Natural killer cell (primary cell): Measurements from ENCODE around the gene PPRC1. TPM values are rescaled to one million over a fixed set of nuclear protein-coding genes. Genes with fewer than 3 reads are reported as not detected.

Experiments used
- ATAC-seq, 3 donors: fragments of 150-1000 bp in 2 of 3; fragments of 200-7000 bp in 1 of 3; cut with Tn5 transposase; 1 replicate in 1 of 3; 2 replicates in 2 of 3; pipeline ENCODE4 v1.10.0; 2021; ENCODE audit warnings: mild to moderate bottlenecking in 2 of 3, moderate library complexity in 2 of 3
- DNase-seq, 2 donors: peaks; one replicate each; pipeline versions ENCODE4 v3.0.0 to v3.0.0-alpha.2; 2013 to 2021; ENCODE audit warnings: mixed read lengths in 1 of 2
- H3K27ac ChIP-seq: one replicate; pipeline ENCODE4 v1.5.1; 2013; ENCODE audit warnings: mild to moderate bottlenecking, low read length
- H3K27me3 ChIP-seq: one replicate; pipeline ENCODE4 v1.6.1; 2013; ENCODE audit warnings: low read length; ENCODE audit not compliant: control insufficient read depth, insufficient read depth
- H3K36me3 ChIP-seq: one replicate; pipeline ENCODE4 v1.6.1; 2013; ENCODE audit warnings: low read length; ENCODE audit not compliant: control insufficient read depth, insufficient read depth
- H3K4me1 ChIP-seq: one replicate; pipeline ENCODE4 v1.6.1; 2013; ENCODE audit warnings: low read length; ENCODE audit not compliant: control insufficient read depth, insufficient read depth
- H3K4me3 ChIP-seq: one replicate; pipeline ENCODE4 v1.5.1; 2013; ENCODE audit warnings: low read length
- H3K9me3 ChIP-seq: one replicate; pipeline ENCODE4 v1.6.1; 2013; ENCODE audit warnings: low read length; ENCODE audit not compliant: control insufficient read depth, insufficient read depth
- H3K27ac Mint-ChIP-seq, 2 donors: one replicate each; pipeline ENCODE4 v1.8.0; 2022; ENCODE audit warnings: mild to moderate bottlenecking in 2 of 2, mixed read lengths in 2 of 2, moderate library complexity in 1 of 2
- H3K27me3 Mint-ChIP-seq, 2 donors: one replicate each; pipeline ENCODE4 v1.8.0; 2022; ENCODE audit warnings: low read depth in 2 of 2, mixed read lengths in 2 of 2
- H3K36me3 Mint-ChIP-seq: one replicate; pipeline ENCODE4 v1.8.0; 2022; ENCODE audit warnings: mixed read lengths
- H3K4me1 Mint-ChIP-seq, 2 donors: one replicate each; pipeline ENCODE4 v1.8.0; 2022; ENCODE audit warnings: mixed read lengths in 2 of 2
- H3K4me3 Mint-ChIP-seq: one replicate; pipeline ENCODE4 v1.8.0; 2022; ENCODE audit warnings: mild to moderate bottlenecking, moderate library complexity, mixed read lengths
- H3K9me3 Mint-ChIP-seq, 2 donors: one replicate each; pipeline ENCODE4 v1.8.0; 2022; ENCODE audit warnings: mixed read lengths in 2 of 2
- WGBS: methylation state at CpG from one replicate; pipeline ENCODE4 v1.1.7; 2013; ENCODE audit warnings: missing lambda C conversion rate; ENCODE audit not compliant: insufficient coverage; 5-methylcytosine and 5-hydroxymethylcytosine counted together
- intact Hi-C: fragments of 100-400 bp; cut with micrococcal nuclease; formaldehyde crosslinking; loops from one replicate; pipeline ENCODE4 v1.14.2; 2022
- total RNA-seq, 4 donors: library from RNA; stranded (reverse); fragments of 120-200 nt in 1 of 4; gene quantifications; one replicate each; pipeline versions ENCODE4 v1.2.3 to v1.2.4, GENCODE V29; 2013 to 2022
- TF ChIP-seq, protein P1 (sequence below): fragments of 200-600 bp; IDR thresholded peaks from one replicate; pipeline ENCODE4 v1.8.0; 2022; ENCODE audit warnings: antibody characterized with exemption

The PPRC1 gene
- total RNA-seq, 3 donors from 2014 or later (not counting 1 experiment from before 2014, with no cell fraction given), result 29.1 to 48.0 (median 37.7) TPM

DNA sequence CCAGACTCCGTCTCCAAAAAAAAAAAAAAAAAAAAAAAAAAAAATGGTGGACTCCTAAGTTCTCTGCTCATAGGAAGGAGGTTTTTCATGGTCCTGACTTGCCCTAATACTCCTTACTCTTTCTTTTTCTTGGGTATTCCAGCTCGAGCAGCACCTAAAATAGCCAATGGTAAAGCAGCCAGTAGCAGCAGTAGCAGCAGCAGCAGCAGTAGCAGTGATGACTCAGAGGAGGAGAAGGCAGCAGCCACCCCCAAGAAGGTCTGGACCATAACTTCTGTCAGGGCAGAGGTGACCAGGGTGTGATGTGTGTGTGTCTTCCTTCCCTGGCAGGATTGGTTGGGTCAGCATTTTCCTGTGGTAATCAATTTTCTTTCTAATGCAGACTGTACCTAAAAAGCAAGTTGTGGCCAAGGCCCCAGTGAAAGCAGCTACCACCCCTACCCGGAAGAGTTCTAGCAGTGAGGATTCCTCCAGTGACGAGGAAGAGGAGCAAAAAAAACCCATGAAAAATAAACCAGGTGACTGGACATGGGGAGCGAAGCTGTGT lies 26.3 kb downstream of the PPRC1 start:
- H3K4me1 ChIP-seq, result peaks cover under 1% of the 10 kb centered on the region
- Mint-ChIP-seq H3K36me3 (peaks cover 11% of the 10 kb centered on the region), H3K4me1 (peaks cover 0 to 9% of the 10 kb centered on the region in 2 donors), H3K27ac (peak overlapping the region in 1 of 2 donors; percentile 23), H3K9me3 (no peaks in the 10 kb centered on the region), H3K4me3 (no peak overlapping the region), H3K27me3 (no peaks in the 10 kb centered on the region)
- H3K27me3 ChIP-seq, result no peaks in the 10 kb centered on the region
- intact Hi-C loops, result loop anchor here (10.0 kb wide), 1 partner anchor 316 kb away; no protein-coding TSS in a partner anchor
- H3K9me3 ChIP-seq, result no peaks in the 10 kb centered on the region
- no peak overlapping the region for H3K27ac ChIP-seq
- WGBS, result 92% methylated on average over 5 of the region's 5 CpGs
- DNase-seq (no peak), ATAC-seq (no peak)
- TF ChIP-seq, protein P1, sequence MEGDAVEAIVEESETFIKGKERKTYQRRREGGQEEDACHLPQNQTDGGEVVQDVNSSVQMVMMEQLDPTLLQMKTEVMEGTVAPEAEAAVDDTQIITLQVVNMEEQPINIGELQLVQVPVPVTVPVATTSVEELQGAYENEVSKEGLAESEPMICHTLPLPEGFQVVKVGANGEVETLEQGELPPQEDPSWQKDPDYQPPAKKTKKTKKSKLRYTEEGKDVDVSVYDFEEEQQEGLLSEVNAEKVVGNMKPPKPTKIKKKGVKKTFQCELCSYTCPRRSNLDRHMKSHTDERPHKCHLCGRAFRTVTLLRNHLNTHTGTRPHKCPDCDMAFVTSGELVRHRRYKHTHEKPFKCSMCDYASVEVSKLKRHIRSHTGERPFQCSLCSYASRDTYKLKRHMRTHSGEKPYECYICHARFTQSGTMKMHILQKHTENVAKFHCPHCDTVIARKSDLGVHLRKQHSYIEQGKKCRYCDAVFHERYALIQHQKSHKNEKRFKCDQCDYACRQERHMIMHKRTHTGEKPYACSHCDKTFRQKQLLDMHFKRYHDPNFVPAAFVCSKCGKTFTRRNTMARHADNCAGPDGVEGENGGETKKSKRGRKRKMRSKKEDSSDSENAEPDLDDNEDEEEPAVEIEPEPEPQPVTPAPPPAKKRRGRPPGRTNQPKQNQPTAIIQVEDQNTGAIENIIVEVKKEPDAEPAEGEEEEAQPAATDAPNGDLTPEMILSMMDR, result no peak
- peaks cover 75% of the 10 kb centered on the region for H3K36me3 ChIP-seq
- no peak overlapping the region for H3K4me3 ChIP-seq

DNA sequence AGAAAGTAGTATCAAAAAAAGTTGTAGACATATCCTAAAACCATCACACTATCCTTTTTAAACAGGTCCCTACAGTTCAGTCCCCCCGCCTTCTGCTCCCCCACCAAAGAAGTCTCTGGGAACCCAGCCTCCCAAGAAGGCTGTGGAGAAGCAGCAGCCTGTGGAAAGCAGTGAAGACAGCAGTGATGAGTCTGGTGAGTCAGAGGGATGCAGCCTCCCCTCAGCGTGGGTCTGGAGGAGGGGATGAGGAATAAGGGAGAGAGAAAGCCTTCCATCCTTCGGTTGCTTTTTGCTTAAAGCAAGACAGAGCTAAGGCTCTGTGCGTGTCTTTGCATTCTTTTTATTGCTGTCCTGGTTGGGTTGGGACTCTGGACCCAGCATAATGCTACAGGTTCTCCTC lies 27.0 kb downstream of the PPRC1 start:
- Mint-ChIP-seq H3K36me3 (peaks cover 11% of the 10 kb centered on the region), H3K9me3 (no peaks in the 10 kb centered on the region), H3K27ac (peak overlapping the region in 1 of 2 donors; percentile 23), H3K4me1 (peaks cover 0 to 9% of the 10 kb centered on the region in 2 donors), H3K4me3 (no peak overlapping the region), H3K27me3 (no peaks in the 10 kb centered on the region)
- ATAC-seq (no peak), DNase-seq (no peak)
- TF ChIP-seq, protein P1, result no peak
- no peaks in the 10 kb centered on the region for H3K4me1 ChIP-seq
- H3K9me3 ChIP-seq, result no peaks in the 10 kb centered on the region
- H3K27me3 ChIP-seq, result no peaks in the 10 kb centered on the region
- H3K27ac ChIP-seq, result no peak overlapping the region
- intact Hi-C loops, result loop anchor here (10.0 kb wide), 1 partner anchor 315 kb away; no protein-coding TSS in a partner anchor
- WGBS, result 98% methylated on average over 4 of the region's 4 CpGs
- H3K4me3 ChIP-seq, result no peak overlapping the region
- H3K36me3 ChIP-seq, result peaks cover 75% of the 10 kb centered on the region

DNA sequence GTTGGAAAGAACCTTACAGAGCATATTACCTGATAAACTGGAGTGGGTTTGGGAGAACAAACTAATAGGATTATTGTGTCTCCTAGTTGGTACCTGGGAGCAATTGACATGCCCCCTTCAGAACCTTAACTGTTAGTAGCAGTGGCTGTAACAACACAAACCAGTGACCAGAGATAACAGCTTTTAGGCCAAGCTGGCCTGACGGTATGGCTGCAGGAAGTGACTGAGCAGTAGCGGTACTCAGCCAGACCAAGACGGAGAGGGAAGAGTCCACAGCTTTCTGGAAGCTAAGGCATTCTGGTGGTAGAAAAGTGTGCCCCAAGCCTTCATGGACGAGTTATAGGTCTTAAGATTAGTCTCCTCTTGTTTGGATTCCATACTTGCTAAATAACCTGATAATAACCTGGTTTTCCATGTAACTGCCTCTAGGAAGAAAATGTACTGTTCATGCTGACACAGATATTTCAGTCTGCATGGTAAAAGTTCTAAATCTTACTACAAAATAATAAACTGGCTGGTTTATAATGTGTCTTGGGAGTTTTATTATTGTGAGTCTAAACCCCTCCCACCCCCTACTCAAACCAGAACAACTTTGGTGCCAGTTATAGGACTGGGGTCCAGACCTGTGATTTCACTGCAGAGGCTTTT lies 30.6 kb downstream of the PPRC1 start:
- Histone ChIP-seq H3K36me3 (peaks cover 55% of the 10 kb centered on the region), H3K4me1 (no peaks in the 10 kb centered on the region), H3K27me3 (no peaks in the 10 kb centered on the region), H3K4me3 (no peak overlapping the region), H3K27ac (no peak overlapping the region), H3K9me3 (no peaks in the 10 kb centered on the region)
- Mint-ChIP-seq H3K27ac (no peak overlapping the region), H3K4me3 (no peak overlapping the region), H3K27me3 (no peaks in the 10 kb centered on the region), H3K9me3 (no peaks in the 10 kb centered on the region), H3K36me3 (peaks cover 11% of the 10 kb centered on the region), H3K4me1 (no peaks in the 10 kb centered on the region)
- intact Hi-C loops, result no loop called here
- TF ChIP-seq, protein P1, result no peak
- DNase-seq, result no peak
- 85% methylated on average over 4 of the region's 4 CpGs for WGBS
- no peak for ATAC-seq
